ENCODE measurements around the gene BOLA3. TPM values are rescaled to one million over a fixed set of nuclear protein-coding genes. Genes with fewer than 3 reads are reported as not detected.
A peak's percentile ranks its signal among the peaks of the same experiment; 100 is the strongest.

Gene BOLA3
- total and polyA plus RNA-seq, 11 donors = 52.2 to 242 (median 65.3) TPM

DNA sequence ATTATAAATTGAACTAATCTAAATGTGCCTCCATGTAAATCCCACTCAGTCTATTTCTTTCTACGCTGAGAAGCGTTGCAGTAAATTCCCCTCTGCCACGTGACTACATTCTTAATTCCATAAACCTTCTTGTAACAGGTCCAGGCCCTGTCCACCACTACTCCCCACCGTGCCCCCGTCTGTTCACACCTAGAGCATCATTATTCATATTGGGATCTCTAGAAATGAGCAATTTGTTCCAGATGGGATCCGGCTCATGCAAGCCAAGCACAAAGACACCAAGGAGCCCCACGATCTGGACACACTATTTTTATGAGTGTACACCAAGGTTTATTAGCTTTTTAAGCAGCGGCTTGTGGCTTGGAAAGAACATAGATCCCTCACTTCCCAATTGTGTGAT is 38.2 kb downstream of the BOLA3 start:
- no peak for DNase-seq
- peaks cover 0 to 5% (median 0%) of the 10 kb centered on the region in 9 donors for H3K36me3 ChIP-seq
- WGBS, 4 donors = 92 to 95% (median 95%) methylated on average over 8 of the region's 8 CpGs
- no peak overlapping the region for H3K27ac ChIP-seq
- no peaks in the 10 kb centered on the region for H3K9me3 ChIP-seq
- ATAC-seq = no peak
- TF ChIP-seq POLR2A (IDR thresholded peaks at IDR 0.05) = no peak
- no peak for TF ChIP-seq CTCF (IDR thresholded peaks at IDR 0.05)
- H3K4me3 ChIP-seq = no peak overlapping the region
- intact Hi-C loops (cut with DNase I) = loop anchor here in 1 of 10 donors (10.0 kb wide), 1 partner anchor 285 kb away; the partner anchor contains the start of gene STAMBP
- H3K27me3 ChIP-seq = no peaks in the 10 kb centered on the region
- peaks cover 0 to 2% (median 0%) of the 10 kb centered on the region in 12 donors for H3K4me1 ChIP-seq

- H3K27me3 ChIP-seq = no peaks in the 10 kb centered on the region
Measured at GRCh38 chr2:74107071-74107470, 40.6 kb downstream of the BOLA3 start.

GRCh38 chr2:74105413-74105812 is 42.3 kb downstream of the BOLA3 start:
- intact Hi-C loops (cut with DNase I) = loop anchor here in 1 of 10 donors (10.0 kb wide), 1 partner anchor 281 kb away; the partner anchor contains the start of gene STAMBP
- Histone ChIP-seq H3K27me3 (no peaks in the 10 kb centered on the region), H3K9me3 (no peaks in the 10 kb centered on the region), H3K27ac (no peak overlapping the region), H3K4me1 (peaks cover 0 to 2% (median 0%) of the 10 kb centered on the region in 12 donors), H3K36me3 (peaks cover 0 to 45% (median 19%) of the 10 kb centered on the region in 9 donors), H3K4me3 (no peak overlapping the region)
- WGBS, 4 donors = 93 to 97% (median 95%) methylated on average over 8 of the region's 8 CpGs
- ATAC-seq (no peak), DNase-seq (no peak)
- TF ChIP-seq CTCF (IDR thresholded peaks at IDR 0.05) = no peak

More at GRCh38 chr2:74107071-74107470, 40.6 kb downstream of the BOLA3 start:
- WGBS, 4 donors = 67 to 77% (median 69%) methylated on average over 12 of the region's 12 CpGs
- TF ChIP-seq POLR2A (IDR thresholded peaks at IDR 0.05) (no peak), CTCF (IDR thresholded peaks at IDR 0.05) (no peak)
- Histone ChIP-seq H3K36me3 (peaks cover 0 to 29% (median 4%) of the 10 kb centered on the region in 9 donors), H3K4me3 (no peak overlapping the region), H3K4me1 (peaks cover 0 to 2% (median 0%) of the 10 kb centered on the region in 12 donors), H3K9me3 (no peaks in the 10 kb centered on the region), H3K27ac (no peak overlapping the region)
- ATAC-seq (no peak), DNase-seq (no peak)
- intact Hi-C loops (cut with DNase I) = loop anchor here in 1 of 10 donors (10.0 kb wide), 1 partner anchor 282 kb away; the partner anchor contains the start of gene STAMBP

- Histone ChIP-seq H3K27me3 (no peaks in the 10 kb centered on the region), H3K36me3 (peaks cover 0 to 51% (median 23%) of the 10 kb centered on the region in 9 donors), H3K9me3 (no peaks in the 10 kb centered on the region), H3K4me1 (peaks cover 0 to 2% (median 0%) of the 10 kb centered on the region in 12 donors), H3K27ac (no peak overlapping the region), H3K4me3 (no peak overlapping the region)
- DNase-seq = no peak
- 89 to 95% (median 92%) methylated on average over 7 of the region's 7 CpGs for WGBS, 4 donors
- TF ChIP-seq POLR2A (IDR thresholded peaks at IDR 0.05) (no peak), CTCF (IDR thresholded peaks at IDR 0.05) (peak in 7 of 12 donors; percentile 7 to 39 (median 28))
- no peak for ATAC-seq
- intact Hi-C loops (cut with DNase I) = loop anchor here in 1 of 10 donors (10.0 kb wide), 1 partner anchor 280 kb away; the partner anchor contains the start of gene STAMBP
Measured at GRCh38 chr2:74104839-74105238, 42.9 kb downstream of the BOLA3 start.
